Activated T-helper 9 cell treated with anti-CD3 and anti-CD28 coated beads, Interleukin-2, amount 50 U/mL, for 16 hours (primary cell): ENCODE data around the gene HSPA9.

ENCODE experiments used
- DNase-seq: peaks from one replicate; pipeline ENCODE4 v3.0.0-alpha.2; 2020; ENCODE audit warnings: low read depth

Gene HSPA9

GRCh38 chr5:138575194-138576015 lies at the start of gene HSPA9:
TSS of gene HSPA9 (minus strand) at chr5:138575401. CDS start at chr5:138575318, 83 bp downstream.
- peak; percentile 92 for DNase-seq

- DNase-seq, result no peak
Measured at GRCh38 chr5:138623053-138623452, 47.9 kb upstream of the HSPA9 start.

GRCh38 chr5:138622051-138622450 lies 46.9 kb upstream of the HSPA9 start:
- no peak for DNase-seq

GRCh38 chr5:138620663-138621224 lies 45.5 kb upstream of the HSPA9 start:
- no peak for DNase-seq

DNA sequence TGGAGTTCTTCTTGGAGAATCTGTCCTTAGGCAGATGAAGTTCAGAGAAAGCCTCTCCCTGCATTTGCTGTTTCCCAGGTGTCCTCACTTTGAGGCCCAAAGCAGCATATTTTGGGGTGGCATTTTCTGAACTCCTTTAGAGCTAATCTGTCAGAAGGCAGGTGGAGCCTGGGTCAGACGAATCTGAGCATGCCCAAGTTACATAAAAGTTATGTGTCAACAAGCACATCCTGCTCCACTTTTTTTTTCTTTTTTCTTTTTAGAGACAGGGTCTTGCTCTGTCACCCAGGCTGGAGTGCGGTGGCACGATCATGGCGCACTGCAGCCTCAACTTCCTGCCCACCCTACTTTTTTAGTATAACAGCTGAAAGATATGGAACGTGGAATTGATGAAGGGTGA lies 41.3 kb upstream of the HSPA9 start:
- no peak for DNase-seq

DNA sequence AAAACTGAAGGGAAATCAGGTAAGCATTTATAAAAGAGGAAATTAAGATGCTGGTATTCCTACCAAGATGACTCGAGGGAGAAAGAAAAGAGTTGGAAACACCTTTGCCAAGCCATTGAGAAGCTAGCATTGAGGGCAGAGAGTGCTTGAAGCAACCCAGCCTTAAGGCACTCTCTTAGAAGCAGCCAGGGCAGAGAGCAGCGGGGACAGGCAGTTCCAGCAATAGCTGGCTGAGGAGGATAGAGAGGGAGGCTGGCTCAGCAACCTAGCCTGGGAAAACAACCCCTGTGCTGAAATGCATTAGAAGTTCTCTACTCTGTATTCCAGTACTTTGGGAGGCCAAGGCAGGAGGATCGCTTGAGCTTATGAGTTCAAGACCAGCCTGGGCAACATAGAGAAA lies 40.3 kb upstream of the HSPA9 start:
- no peak for DNase-seq

DNA sequence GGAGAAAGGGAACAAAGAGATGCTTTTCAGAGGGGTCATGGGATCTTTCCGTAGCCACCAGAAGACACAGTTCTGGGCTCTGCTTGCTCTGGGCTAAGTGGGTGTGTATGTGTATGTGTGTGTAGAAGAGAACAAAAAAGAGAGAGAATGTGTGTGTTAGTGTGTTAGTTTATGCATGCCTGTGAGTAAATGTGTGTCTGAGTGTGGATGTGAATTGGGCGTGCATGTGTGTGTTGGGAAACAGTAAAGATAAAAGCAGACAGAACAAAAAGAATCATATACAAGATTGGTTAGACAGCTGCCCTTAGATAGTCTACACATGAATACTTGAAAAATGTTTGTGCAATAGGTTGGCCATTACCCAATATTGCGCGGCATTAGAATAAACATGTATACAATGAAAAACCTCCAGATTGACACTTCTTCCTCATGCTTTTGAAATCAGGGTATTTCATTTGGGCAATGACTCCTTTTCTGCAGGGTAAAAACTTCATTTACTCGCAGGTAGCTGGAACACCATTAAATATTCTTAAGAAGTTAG lies 36.5 kb upstream of the HSPA9 start:
- no peak for DNase-seq

DNA sequence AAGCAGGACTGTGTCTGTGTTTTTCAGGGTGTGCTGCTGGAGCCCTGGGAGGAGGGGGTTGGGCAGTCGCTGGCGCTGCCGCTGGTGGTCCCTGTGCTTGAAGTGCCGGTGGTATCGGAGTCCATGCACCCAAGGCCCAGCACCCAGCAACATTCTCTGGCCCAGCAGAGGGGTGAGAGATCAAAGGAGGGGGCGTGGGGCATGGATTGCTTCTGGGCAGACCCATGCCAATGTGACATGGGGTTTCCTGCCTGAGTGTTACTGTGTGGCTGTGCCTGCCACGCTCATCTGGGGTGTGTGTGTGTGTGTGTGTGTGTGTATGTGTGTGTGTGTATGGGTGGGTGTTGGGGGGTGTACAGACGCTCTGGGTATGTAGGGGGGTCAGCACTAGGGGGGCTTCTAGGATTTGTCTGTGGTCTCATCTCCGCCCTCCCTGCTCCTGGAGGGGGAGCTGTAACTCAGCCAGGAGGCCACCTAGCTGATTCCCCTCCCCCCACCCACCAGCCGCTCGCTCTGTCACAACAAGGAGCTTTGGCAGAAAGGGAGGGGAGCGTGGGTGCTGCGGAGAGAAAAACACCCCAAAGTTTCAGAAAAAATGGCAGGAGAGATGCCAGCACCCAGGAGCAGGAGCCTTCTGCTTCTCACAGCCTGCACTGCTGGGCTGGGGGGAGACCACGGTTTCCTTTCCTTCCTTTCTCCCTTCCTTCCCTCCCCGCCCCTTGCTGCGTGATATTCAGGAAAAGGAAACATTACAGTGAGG lies 35.9 kb upstream of the HSPA9 start:
- DNase-seq, result no peak

- no peak for DNase-seq
Measured at GRCh38 chr5:138610415-138610917, 35.3 kb upstream of the HSPA9 start.

- no peak for DNase-seq
Measured at GRCh38 chr5:138606378-138607064, 31.3 kb upstream of the HSPA9 start.

GRCh38 chr5:138605254-138605972 lies 30.2 kb upstream of the HSPA9 start:
- DNase-seq, result no peak

GRCh38 chr5:138604176-138604785 lies 29.1 kb upstream of the HSPA9 start:
- no peak for DNase-seq

- DNase-seq, result no peak
Measured at GRCh38 chr5:138603249-138603920, 28.2 kb upstream of the HSPA9 start.

- DNase-seq, result no peak
Measured at GRCh38 chr5:138602371-138603000, 27.3 kb upstream of the HSPA9 start.

- no peak for DNase-seq
Measured at GRCh38 chr5:138601444-138601843, 26.2 kb upstream of the HSPA9 start.

- DNase-seq, result no peak
Measured at GRCh38 chr5:138600446-138600845, 25.2 kb upstream of the HSPA9 start.

DNA sequence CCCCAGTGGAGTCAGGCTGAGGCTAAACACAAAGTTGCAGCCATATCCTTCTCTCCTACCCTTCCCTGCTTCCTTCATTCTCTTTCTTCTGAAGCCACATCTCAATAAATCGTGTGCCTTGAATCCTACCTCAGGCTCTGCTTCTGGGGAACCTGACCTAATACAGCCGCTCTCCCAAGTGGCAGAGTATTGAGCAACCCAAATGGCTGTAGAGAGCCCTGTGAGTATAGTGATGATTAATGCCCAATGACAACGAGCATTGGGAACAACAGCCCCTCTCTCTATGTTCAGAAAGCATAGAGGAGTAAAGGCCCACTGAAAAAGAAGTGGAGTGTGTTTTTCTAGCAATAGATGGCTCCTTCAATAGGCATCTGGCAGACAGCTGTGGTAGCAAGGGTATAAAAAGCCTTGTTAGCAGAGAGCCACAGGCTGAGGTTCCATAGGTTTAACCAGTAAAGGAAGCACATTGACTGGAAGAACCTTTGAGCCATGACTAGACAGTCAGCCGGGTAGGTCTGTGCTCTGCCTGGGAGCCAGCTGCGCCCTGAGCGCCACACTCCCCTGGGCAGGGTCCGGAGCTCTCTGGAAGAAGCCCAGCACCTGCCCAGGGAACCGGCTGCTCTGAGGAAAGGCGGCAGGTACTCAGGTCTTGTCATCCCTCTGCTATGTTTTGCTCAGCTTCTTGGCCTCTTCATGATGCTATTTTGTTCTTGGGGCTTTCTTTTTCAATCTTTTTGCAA lies 22.6 kb upstream of the HSPA9 start:
- DNase-seq, result no peak

DNA sequence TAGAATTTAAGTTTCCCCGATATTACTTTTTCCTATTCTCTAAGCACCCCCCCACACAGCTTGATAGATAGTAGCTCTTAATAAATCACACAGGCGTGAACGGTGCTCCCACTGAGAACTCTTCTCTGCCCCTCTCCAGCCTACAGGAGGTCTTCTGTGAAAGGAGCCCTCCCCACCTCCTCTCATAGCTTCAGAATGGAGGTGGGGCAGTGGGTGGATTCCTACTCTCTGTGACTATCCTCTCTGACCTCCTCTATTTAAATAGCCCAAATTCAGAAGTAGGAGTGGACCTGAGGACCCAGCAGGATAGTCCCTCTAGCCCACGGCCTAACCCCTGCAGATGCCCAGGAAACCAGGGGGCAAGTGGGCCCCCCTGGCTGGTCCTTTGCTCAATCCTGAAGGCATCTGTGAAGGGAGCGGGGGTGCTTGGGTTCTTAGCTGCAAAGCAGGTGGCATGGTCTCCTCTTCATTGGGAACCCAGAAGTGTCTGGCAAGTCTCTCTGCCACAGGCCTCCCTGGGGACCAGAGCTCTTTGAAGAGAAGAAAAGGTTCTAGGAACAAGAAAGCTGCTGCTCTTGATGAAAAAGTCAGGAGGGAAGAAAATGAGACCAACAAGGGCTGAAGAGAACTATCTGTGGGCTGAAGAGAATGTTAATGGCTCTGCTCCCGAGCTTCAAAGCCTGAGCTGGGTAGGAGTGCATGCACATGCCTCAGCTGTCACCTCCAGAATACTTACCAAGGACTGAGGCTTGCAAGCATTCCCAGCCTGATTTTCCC lies 21.1 kb upstream of the HSPA9 start:
- no peak for DNase-seq
